ENCODE results near the gene ASPSCR1. TPM values are rescaled to one million over a fixed set of nuclear protein-coding genes. Genes with fewer than 3 reads are reported as not detected.

Gene ASPSCR1
- total and polyA plus RNA-seq, 2 of the 8 experiments (the other 6 are each of a cell fraction or from before 2014, with no cell fraction given): 33.3 to 43.7 TPM

GRCh38 chr17:82046903-82047302 lies 69.5 kb downstream of the ASPSCR1 start:
- DNase-seq (ENCODE audit: low read depth in 1 of 2, low spot score in 2 of 2) (no peak), FAIRE-seq (no peak)
- Histone ChIP-seq H4K20me1 (replicated peaks in 1 of 2; ENCODE audit: control insufficient read depth in 1 of 2, insufficient read depth in 2 of 2, low read length in 2 of 2) (peaks cover 0 to 8% of the 10 kb centered on the region in 2 experiments), H3K23ac (ENCODE audit: insufficient read length) (no peak overlapping the region), H3K27me3 (replicated peaks in 1 of 4; ENCODE audit: control insufficient read depth in 3 of 4, extremely low read depth in 1 of 4, insufficient read depth in 3 of 4, low read length in 3 of 4) (peaks cover 0 to 4% (median 0%) of the 10 kb centered on the region in 4 experiments; a peak in 1 of 7 replicates), H3K79me1 (ENCODE audit: low read depth, low read length) (no peaks in the 10 kb centered on the region; the same call in 1 of the 2 replicates), H3K36me3 (ENCODE audit: control insufficient read depth in 2 of 4, insufficient read depth in 4 of 4, low read length in 3 of 4) (peaks cover 0 to 8% (median 2%) of the 10 kb centered on the region in 4 experiments; a peak in 3 of 8 replicates), H3K56ac (replicated peaks; ENCODE audit: insufficient read length, low read depth, low read length) (no peak overlapping the region), H3K18ac (ENCODE audit: extremely low read depth, low read length) (no peak overlapping the region), H2AFZ (ENCODE audit: low read length) (no peak overlapping the region), H3K27ac (ENCODE audit: low read depth, low read length) (no peak overlapping the region), H3K4me2 (ENCODE audit: insufficient read depth in 1 of 2, low read depth in 2 of 2, low read length in 2 of 2) (no peak overlapping the region), H3K4ac (replicated peaks; ENCODE audit: insufficient read length, low read depth, low read length) (no peak overlapping the region), H2BK15ac (ENCODE audit: low read length) (no peak overlapping the region), H3K4me3 (ENCODE audit: extremely low read depth in 1 of 4, insufficient read depth in 2 of 4, low read depth in 3 of 4, low read length in 4 of 4) (no peak overlapping the region), H3K9ac (replicated peaks in 1 of 4; ENCODE audit: extremely low read depth in 1 of 4, low read depth in 3 of 4, low read length in 3 of 4) (no peak overlapping the region), H3K23me2 (ENCODE audit: low read depth, low read length) (peaks cover 3% of the 10 kb centered on the region; the same call in 1 of the 2 replicates), H4K91ac (replicated peaks; ENCODE audit: insufficient read length, low read length) (no peak overlapping the region), H2BK20ac (ENCODE audit: low read length) (no peak overlapping the region), H3K14ac (ENCODE audit: insufficient read length) (no peak overlapping the region), H4K8ac (ENCODE audit: extremely low read depth, insufficient read depth, low read length) (no peak overlapping the region), H3K4me1 (replicated peaks in 1 of 4; ENCODE audit: control insufficient read depth in 3 of 4, insufficient read depth in 4 of 4, low read length in 3 of 4) (peaks cover 0 to 19% (median 10%) of the 10 kb centered on the region in 4 experiments; a peak in 5 of 7 replicates), H3K79me2 (ENCODE audit: control insufficient read depth in 1 of 2, insufficient read depth in 2 of 2, low read length in 2 of 2) (no peaks in the 10 kb centered on the region), H4K5ac (ENCODE audit: insufficient read length, low read depth, low read length) (no peak overlapping the region), H2BK5ac (ENCODE audit: low read depth, low read length) (no peak overlapping the region), H2AK5ac (ENCODE audit: low read depth, low read length) (no peak overlapping the region), H2BK120ac (replicated peaks; ENCODE audit: low read depth, low read length) (no peak overlapping the region), H3K9me3 (ENCODE audit: insufficient read depth in 2 of 2, low read depth in 1 of 2, low read length in 1 of 2) (no peaks in the 10 kb centered on the region), H2BK12ac (ENCODE audit: low read depth, low read length) (no peak overlapping the region)
- TF ChIP-seq SIN3A (conservative IDR thresholded peaks at IDR 0.05 in 1 of 2, IDR thresholded peaks at IDR 0.05 in 1 of 2; ENCODE audit: low read depth in 1 of 2, low read length in 2 of 2) (no peak), HDAC6 (IDR thresholded peaks at IDR 0.05; ENCODE audit: low read depth, low read length) (no peak), GTF2F1 (IDR thresholded peaks at IDR 0.05; ENCODE audit: borderline replicate concordance, low read depth, low read length) (no peak)
- CTCF ChIA-PET (ENCODE audit: partially characterized antibody): no interaction called here
- POLR2A ChIA-PET (ENCODE audit: partially characterized antibody): interaction anchor here (0.9 kb wide), 1 partner anchor 9 kb away, joined by 3 read pairs; no protein-coding TSS in a partner anchor
- 92% methylated on average over 21 of the region's 21 CpGs; no CpG with 5 or more reads in 1 of the 2 experiments for WGBS, 2 experiments (ENCODE audit: extremely low coverage in 1 of 2, insufficient coverage in 1 of 2, insufficient read length in 1 of 2, insufficient replicate concordance in 2 of 2, low coverage in 1 of 2, low lambda C conversion rate in 2 of 2, missing lambda C conversion rate in 1 of 2)
